GM12874 (cell line): ENCODE data around the gene PTOV1.

ENCODE experiments used
- CTCF ChIP-seq: IDR thresholded peaks from 2 replicates; pipeline ENCODE4 v1.5.1; 2011; ENCODE audit warnings: low read depth, mild to moderate bottlenecking, control low read depth, low read length, moderate library complexity; ENCODE audit not compliant: insufficient read depth

Gene PTOV1

GRCh38 chr19:49850487-49851342 lies at the start of gene PTOV1:
Gene PTOV1 (plus strand): TSS chr19:49851159.
- no peak for TF ChIP-seq CTCF

GRCh38 chr19:49801401-49801888 lies 49.5 kb upstream of the PTOV1 start:
- no peak for TF ChIP-seq CTCF

GRCh38 chr19:49801966-49802661 lies 48.8 kb upstream of the PTOV1 start:
- TF ChIP-seq CTCF = no peak

GRCh38 chr19:49802836-49803528 lies 48.0 kb upstream of the PTOV1 start:
- no peak for TF ChIP-seq CTCF

GRCh38 chr19:49803529-49803856 lies 47.5 kb upstream of the PTOV1 start:
- TF ChIP-seq CTCF = no peak

- TF ChIP-seq CTCF = no peak
Measured at GRCh38 chr19:49805822-49806619, 44.9 kb upstream of the PTOV1 start.
